HEK293 (cell line): ENCODE measurements around the gene FOXN3.

Experiments
- CTCF ChIA-PET: fragments of 350-600 bp; formaldehyde crosslinking; extraction: SDS; loops from one replicate; lab custom pipeline; 2021; ENCODE audit warnings: antibody characterized with exemption; lab: Yijun Ruan, JAX
- POLR2A ChIA-PET: fragments of 300-600 bp; formaldehyde crosslinking; extraction: SDS; loops from one replicate; lab custom pipeline; 2020; ENCODE audit warnings: antibody characterized with exemption, inconsistent platforms; lab: Yijun Ruan, JAX
- H3K27ac ChIP-seq: fragments of 200-500 bp; sonication (Bioruptor generic); 2 replicates; pipeline ENCODE4 v1.5.1; 2014; ENCODE audit warnings: low read depth, low read length, control low read depth, inconsistent platforms; ENCODE audit errors: extremely low read depth
- H3K36me3 ChIP-seq, 2 experiments: fragments of 200-500 bp in 1 of 2; sonication (Bioruptor generic) in 1 of 2; 1 replicate in 1 of 2; 2 replicates in 1 of 2; pipeline ENCODE4 v1.5.1; 2014 to 2017; ENCODE audit warnings: inconsistent platforms in 2 of 2, low read length in 2 of 2; ENCODE audit not compliant: control insufficient read depth in 2 of 2, insufficient read depth in 1 of 2
- H3K4me1 ChIP-seq: fragments of 200-500 bp; sonication (Bioruptor generic); 2 replicates; pipeline ENCODE4 v1.5.1; 2014; ENCODE audit warnings: mild to moderate bottlenecking, low read length, inconsistent platforms; ENCODE audit not compliant: control insufficient read depth, insufficient read depth
- H3K4me3 ChIP-seq: 2 replicates; pipeline ENCODE4 v1.5.1; 2011; ENCODE audit warnings: low read depth, mild to moderate bottlenecking, control low read depth, low read length, moderate library complexity
- H3K9me3 ChIP-seq: fragments of 200-500 bp; sonication (Bioruptor generic); 2 replicates; pipeline ENCODE4 v1.5.1; 2014; ENCODE audit warnings: low read depth, low read length, inconsistent platforms; ENCODE audit not compliant: control insufficient read depth, insufficient read depth
- RBAK ChIP-seq: fragments of 450-650 bp; formaldehyde crosslinking; IDR thresholded peaks from 2 replicates; pipeline ENCODE4 v1.5.1; 2016; ENCODE audit warnings: missing biosample characterization, missing genetic modification characterization
- YY2 ChIP-seq: fragments of 450-650 bp; formaldehyde crosslinking; IDR thresholded peaks from 2 replicates; pipeline ENCODE4 v1.5.1; 2016; ENCODE audit warnings: missing biosample characterization, missing genetic modification characterization
- ZBTB44 ChIP-seq: fragments of 450-650 bp; IDR thresholded peaks from 2 replicates; pipeline ENCODE4 v1.5.1; 2018; ENCODE audit warnings: missing biosample characterization, mild to moderate bottlenecking, missing genetic modification characterization
- ZBTB49 ChIP-seq: fragments of 450-650 bp; formaldehyde crosslinking; IDR thresholded peaks from 2 replicates; pipeline ENCODE4 v1.5.1; 2016; ENCODE audit warnings: missing biosample characterization, missing genetic modification characterization, low read depth
- ZFP37 ChIP-seq: fragments of 450-650 bp; formaldehyde crosslinking; IDR thresholded peaks from 2 replicates; pipeline ENCODE4 v1.5.1; 2016; ENCODE audit warnings: missing biosample characterization, missing genetic modification characterization
- ZNF121 ChIP-seq: fragments of 450-650 bp; formaldehyde crosslinking; IDR thresholded peaks from 2 replicates; pipeline ENCODE4 v1.5.1; 2016; ENCODE audit warnings: missing biosample characterization, missing genetic modification characterization
- ZNF169 ChIP-seq: fragments of 450-650 bp; formaldehyde crosslinking; IDR thresholded peaks from 2 replicates; pipeline ENCODE4 v1.5.1; 2016; ENCODE audit warnings: missing biosample characterization, missing genetic modification characterization
- ZNF174 ChIP-seq: fragments of 450-650 bp; formaldehyde crosslinking; IDR thresholded peaks from 2 replicates; pipeline ENCODE4 v1.5.0; 2017; ENCODE audit warnings: missing biosample characterization, mild to moderate bottlenecking, missing genetic modification characterization
- ZNF221 ChIP-seq: fragments of 450-650 bp; formaldehyde crosslinking; IDR thresholded peaks from 2 replicates; pipeline ENCODE4 v1.5.1; 2017; ENCODE audit warnings: missing biosample characterization, missing genetic modification characterization, borderline replicate concordance
- ZNF23 ChIP-seq: fragments of 450-650 bp; formaldehyde crosslinking; IDR thresholded peaks from 2 replicates; pipeline ENCODE4 v1.5.1; 2016; ENCODE audit warnings: missing biosample characterization, missing genetic modification characterization, borderline replicate concordance
- ZNF280C ChIP-seq: fragments of 450-650 bp; formaldehyde crosslinking; IDR thresholded peaks from 2 replicates; pipeline ENCODE4 v1.5.1; 2016; ENCODE audit warnings: missing biosample characterization, missing genetic modification characterization
- ZNF366 ChIP-seq: fragments of 450-650 bp; formaldehyde crosslinking; conservative IDR thresholded peaks from 2 replicates; pipeline ENCODE4 v1.5.1; 2016; ENCODE audit warnings: missing biosample characterization, missing genetic modification characterization
- ZNF548 ChIP-seq: fragments of 450-650 bp; formaldehyde crosslinking; IDR thresholded peaks from 2 replicates; pipeline ENCODE4 v1.5.1; 2016; ENCODE audit warnings: missing biosample characterization, missing genetic modification characterization
- ZNF549 ChIP-seq: fragments of 450-650 bp; IDR thresholded peaks from 2 replicates; pipeline ENCODE4 v1.5.1; 2018; ENCODE audit warnings: missing biosample characterization, missing genetic modification characterization, mild to moderate bottlenecking, inconsistent platforms, moderate library complexity
- ZNF558 ChIP-seq: fragments of 450-650 bp; formaldehyde crosslinking; IDR thresholded peaks from 2 replicates; pipeline ENCODE4 v1.5.1; 2016; ENCODE audit warnings: missing biosample characterization, missing genetic modification characterization
- ZNF654 ChIP-seq: fragments of 450-650 bp; formaldehyde crosslinking; IDR thresholded peaks from 2 replicates; pipeline ENCODE4 v1.5.1; 2016; ENCODE audit warnings: low read depth, missing biosample characterization, missing genetic modification characterization
- TF ChIP-seq, protein P1 (sequence below): fragments of 450-650 bp; formaldehyde crosslinking; IDR thresholded peaks from 2 replicates; pipeline ENCODE4 v1.5.1; 2016; ENCODE audit warnings: missing biosample characterization, missing genetic modification characterization
- TF ChIP-seq, protein P2 (sequence below): fragments of 450-650 bp; formaldehyde crosslinking; optimal IDR thresholded peaks from 2 replicates; pipeline ENCODE3; 2016; ENCODE audit warnings: missing biosample characterization, mild to moderate bottlenecking, missing genetic modification characterization
- TF ChIP-seq, protein P3 (sequence below): fragments of 450-650 bp; formaldehyde crosslinking; conservative IDR thresholded peaks from 2 replicates; pipeline ENCODE4 v1.5.1; 2016; ENCODE audit warnings: low read depth, missing biosample characterization, missing genetic modification characterization

The FOXN3 gene

DNA sequence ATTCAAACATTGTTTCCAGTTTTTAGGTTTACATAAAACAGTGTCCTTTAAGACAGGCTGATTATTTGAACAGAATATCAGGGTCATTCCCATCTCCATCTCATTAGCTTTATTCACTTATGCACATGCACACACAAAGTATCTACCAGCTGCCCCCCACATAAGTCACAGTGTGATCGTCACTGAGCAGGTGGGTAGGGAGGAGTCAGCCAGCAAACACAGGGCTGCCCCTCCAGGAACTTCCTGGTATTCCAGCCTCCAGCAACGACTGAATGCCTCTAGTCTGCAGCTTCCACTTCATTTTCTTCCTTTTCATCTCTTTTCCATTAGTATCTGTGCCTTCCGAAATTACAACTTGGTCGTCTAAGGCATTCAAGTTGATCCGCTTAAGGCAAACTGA, 48.8 kb upstream of the FOXN3 start:
- no peak overlapping the region for H3K4me3 ChIP-seq
- H3K4me1 ChIP-seq, result no peaks in the 10 kb centered on the region
- ChIA-PET CTCF (no interaction called here), POLR2A (no interaction called here)
- H3K27ac ChIP-seq, result no peak overlapping the region
- H3K9me3 ChIP-seq, result no peaks in the 10 kb centered on the region
- H3K36me3 ChIP-seq, result no peaks in the 10 kb centered on the region
- TF ChIP-seq ZBTB49 (no peak), ZNF169 (tag by site-specific recombination) (no peak), ZNF280C (tag by site-specific recombination) (no peak), ZNF23 (tag by site-specific recombination) (no peak), ZFP37 (tag by site-specific recombination) (no peak)

DNA sequence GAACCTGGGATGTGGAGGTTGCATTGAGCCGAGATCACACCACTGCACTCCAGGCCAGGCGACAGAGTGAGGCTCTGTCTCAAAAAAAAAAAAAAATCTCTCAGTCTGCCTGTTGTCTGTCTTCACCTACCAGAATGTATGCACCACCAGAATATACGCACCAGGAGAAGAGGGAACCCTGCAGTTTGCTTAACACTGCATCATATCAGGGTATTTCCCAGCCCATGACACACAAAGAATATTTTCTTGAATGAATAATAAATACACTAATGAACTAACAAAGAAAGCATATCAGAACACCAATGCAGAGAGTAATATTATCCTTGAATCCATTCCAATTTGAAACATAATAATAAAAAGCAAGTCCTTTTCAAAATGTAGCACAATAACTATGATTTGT, 44.2 kb upstream of the FOXN3 start:
- Histone ChIP-seq H3K4me1 (no peaks in the 10 kb centered on the region), H3K36me3 (no peaks in the 10 kb centered on the region), H3K4me3 (no peak overlapping the region), H3K9me3 (no peaks in the 10 kb centered on the region), H3K27ac (no peak overlapping the region)
- ChIA-PET POLR2A (no interaction called here), CTCF (interaction anchor here (0.7 kb wide), 1 partner anchor 32 kb away, joined by 4 read pairs; no protein-coding TSS in a partner anchor)
- no peak for TF ChIP-seq ZNF121 (tag by site-specific recombination)
- TF ChIP-seq YY2 (tag by site-specific recombination), result no peak
- TF ChIP-seq ZNF548 (tag by site-specific recombination), result no peak
- TF ChIP-seq ZNF366, result no peak
- TF ChIP-seq, protein P1, sequence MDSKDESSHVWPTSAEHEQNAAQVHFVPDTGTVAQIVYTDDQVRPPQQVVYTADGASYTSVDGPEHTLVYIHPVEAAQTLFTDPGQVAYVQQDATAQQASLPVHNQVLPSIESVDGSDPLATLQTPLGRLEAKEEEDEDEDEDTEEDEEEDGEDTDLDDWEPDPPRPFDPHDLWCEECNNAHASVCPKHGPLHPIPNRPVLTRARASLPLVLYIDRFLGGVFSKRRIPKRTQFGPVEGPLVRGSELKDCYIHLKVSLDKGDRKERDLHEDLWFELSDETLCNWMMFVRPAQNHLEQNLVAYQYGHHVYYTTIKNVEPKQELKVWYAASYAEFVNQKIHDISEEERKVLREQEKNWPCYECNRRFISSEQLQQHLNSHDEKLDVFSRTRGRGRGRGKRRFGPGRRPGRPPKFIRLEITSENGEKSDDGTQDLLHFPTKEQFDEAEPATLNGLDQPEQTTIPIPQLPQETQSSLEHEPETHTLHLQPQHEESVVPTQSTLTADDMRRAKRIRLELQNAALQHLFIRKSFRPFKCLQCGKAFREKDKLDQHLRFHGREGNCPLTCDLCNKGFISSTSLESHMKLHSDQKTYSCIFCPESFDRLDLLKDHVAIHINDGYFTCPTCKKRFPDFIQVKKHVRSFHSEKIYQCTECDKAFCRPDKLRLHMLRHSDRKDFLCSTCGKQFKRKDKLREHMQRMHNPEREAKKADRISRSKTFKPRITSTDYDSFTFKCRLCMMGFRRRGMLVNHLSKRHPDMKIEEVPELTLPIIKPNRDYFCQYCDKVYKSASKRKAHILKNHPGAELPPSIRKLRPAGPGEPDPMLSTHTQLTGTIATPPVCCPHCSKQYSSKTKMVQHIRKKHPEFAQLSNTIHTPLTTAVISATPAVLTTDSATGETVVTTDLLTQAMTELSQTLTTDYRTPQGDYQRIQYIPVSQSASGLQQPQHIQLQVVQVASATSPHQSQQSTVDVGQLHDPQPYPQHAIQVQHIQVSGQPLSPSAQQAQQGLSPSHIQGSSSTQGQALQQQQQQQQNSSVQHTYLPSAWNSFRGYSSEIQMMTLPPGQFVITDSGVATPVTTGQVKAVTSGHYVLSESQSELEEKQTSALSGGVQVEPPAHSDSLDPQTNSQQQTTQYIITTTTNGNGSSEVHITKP (tag by site-specific recombination), result no peak
- no peak for TF ChIP-seq ZBTB44 (tag by site-specific recombination)
- TF ChIP-seq, protein P2, sequence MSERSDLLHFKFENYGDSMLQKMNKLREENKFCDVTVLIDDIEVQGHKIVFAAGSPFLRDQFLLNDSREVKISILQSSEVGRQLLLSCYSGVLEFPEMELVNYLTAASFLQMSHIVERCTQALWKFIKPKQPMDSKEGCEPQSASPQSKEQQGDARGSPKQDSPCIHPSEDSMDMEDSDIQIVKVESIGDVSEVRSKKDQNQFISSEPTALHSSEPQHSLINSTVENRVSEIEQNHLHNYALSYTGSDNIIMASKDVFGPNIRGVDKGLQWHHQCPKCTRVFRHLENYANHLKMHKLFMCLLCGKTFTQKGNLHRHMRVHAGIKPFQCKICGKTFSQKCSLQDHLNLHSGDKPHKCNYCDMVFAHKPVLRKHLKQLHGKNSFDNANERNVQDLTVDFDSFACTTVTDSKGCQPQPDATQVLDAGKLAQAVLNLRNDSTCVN (tag by site-specific recombination), result no peak
- TF ChIP-seq RBAK (tag by site-specific recombination), result no peak
- no peak for TF ChIP-seq ZNF174
- no peak for TF ChIP-seq ZNF558 (tag by site-specific recombination)
- no peak for TF ChIP-seq ZNF549 (tag by site-specific recombination)
- TF ChIP-seq, protein P3, sequence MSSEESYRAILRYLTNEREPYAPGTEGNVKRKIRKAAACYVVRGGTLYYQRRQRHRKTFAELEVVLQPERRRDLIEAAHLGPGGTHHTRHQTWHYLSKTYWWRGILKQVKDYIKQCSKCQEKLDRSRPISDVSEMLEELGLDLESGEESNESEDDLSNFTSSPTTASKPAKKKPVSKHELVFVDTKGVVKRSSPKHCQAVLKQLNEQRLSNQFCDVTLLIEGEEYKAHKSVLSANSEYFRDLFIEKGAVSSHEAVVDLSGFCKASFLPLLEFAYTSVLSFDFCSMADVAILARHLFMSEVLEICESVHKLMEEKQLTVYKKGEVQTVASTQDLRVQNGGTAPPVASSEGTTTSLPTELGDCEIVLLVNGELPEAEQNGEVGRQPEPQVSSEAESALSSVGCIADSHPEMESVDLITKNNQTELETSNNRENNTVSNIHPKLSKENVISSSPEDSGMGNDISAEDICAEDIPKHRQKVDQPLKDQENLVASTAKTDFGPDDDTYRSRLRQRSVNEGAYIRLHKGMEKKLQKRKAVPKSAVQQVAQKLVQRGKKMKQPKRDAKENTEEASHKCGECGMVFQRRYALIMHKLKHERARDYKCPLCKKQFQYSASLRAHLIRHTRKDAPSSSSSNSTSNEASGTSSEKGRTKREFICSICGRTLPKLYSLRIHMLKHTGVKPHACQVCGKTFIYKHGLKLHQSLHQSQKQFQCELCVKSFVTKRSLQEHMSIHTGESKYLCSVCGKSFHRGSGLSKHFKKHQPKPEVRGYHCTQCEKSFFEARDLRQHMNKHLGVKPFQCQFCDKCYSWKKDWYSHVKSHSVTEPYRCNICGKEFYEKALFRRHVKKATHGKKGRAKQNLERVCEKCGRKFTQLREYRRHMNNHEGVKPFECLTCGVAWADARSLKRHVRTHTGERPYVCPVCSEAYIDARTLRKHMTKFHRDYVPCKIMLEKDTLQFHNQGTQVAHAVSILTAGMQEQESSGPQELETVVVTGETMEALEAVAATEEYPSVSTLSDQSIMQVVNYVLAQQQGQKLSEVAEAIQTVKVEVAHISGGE (tag by site-specific recombination), result no peak
- no peak for TF ChIP-seq ZNF654 (tag by site-specific recombination)
- TF ChIP-seq ZNF221, result no peak
